IMR-90 (cell line): ENCODE data around the gene NALCN. TPM values are rescaled to one million over a fixed set of nuclear protein-coding genes. Genes with fewer than 3 reads are reported as not detected.

Experiments
- ATAC-seq: fragments of 200-7000 bp; cut with Tn5 transposase; 2 replicates; pipeline ENCODE4 v1.9.1; 2020; ENCODE audit warnings: low read depth, mild to moderate bottlenecking, moderate library complexity
- BruUV-seq: library from RNA; stranded (reverse); fragments of 400-500 nt; replicated peaks from 2 replicates; lab custom pipeline; 2021; lab: Mats Ljungman, UMichigan
- CTCF ChIA-PET: fragments of 300-600 bp; formaldehyde crosslinking; extraction: SDS; loops from one replicate; lab custom pipeline; 2021; ENCODE audit warnings: antibody characterized with exemption; lab: Yijun Ruan, JAX
- POLR2A ChIA-PET: fragments of 300-600 bp; sonication (Branson Sonifier 250); formaldehyde crosslinking; loops from one replicate; lab custom pipeline; 2022; ENCODE audit warnings: antibody characterized with exemption; ENCODE audit not compliant: unreplicated experiment; lab: Charles Lee
- DNase-seq: peaks from one replicate; pipeline ENCODE4 v3.0.0; 2013
- H2AFZ ChIP-seq: replicated peaks from 2 replicates; pipeline ENCODE3; 2013; ENCODE audit warnings: low read length, mild to moderate bottlenecking; ENCODE audit not compliant: poor library complexity
- H2AK5ac ChIP-seq: 2 replicates; pipeline ENCODE4 v1.6.1; 2013; ENCODE audit warnings: low read depth, low read length, inconsistent platforms
- H2AK9ac ChIP-seq: replicated peaks from 2 replicates; pipeline ENCODE3; 2013; ENCODE audit warnings: mild to moderate bottlenecking, low read depth, low read length, moderate library complexity; ENCODE audit not compliant: poor library complexity
- H2BK120ac ChIP-seq: 2 replicates; pipeline ENCODE4 v1.6.1; 2013; ENCODE audit warnings: low read depth, low read length, inconsistent platforms
- H2BK15ac ChIP-seq: 3 replicates; pipeline ENCODE4 v1.6.1; 2013; ENCODE audit warnings: low read depth, low read length, inconsistent platforms
- H2BK20ac ChIP-seq: 2 replicates; pipeline ENCODE4 v1.6.1; 2013; ENCODE audit warnings: low read depth, mild to moderate bottlenecking, inconsistent platforms, low read length, moderate library complexity
- H2BK5ac ChIP-seq: 2 replicates; pipeline ENCODE4 v1.6.1; 2013; ENCODE audit warnings: mild to moderate bottlenecking, low read depth, low read length, inconsistent platforms; ENCODE audit not compliant: poor library complexity, severe bottlenecking
- H3K14ac ChIP-seq: replicated peaks from 2 replicates; pipeline ENCODE4 v1.6.1; 2013; ENCODE audit warnings: low read depth, low read length, inconsistent platforms
- H3K18ac ChIP-seq: 2 replicates; pipeline ENCODE4 v1.6.1; 2013; ENCODE audit warnings: low read depth, low read length, control low read depth
- H3K23ac ChIP-seq: 2 replicates; pipeline ENCODE4 v1.6.1; 2013; ENCODE audit warnings: low read depth, low read length, inconsistent platforms
- H3K27ac ChIP-seq: 2 replicates; pipeline ENCODE4 v1.5.1; 2013; ENCODE audit warnings: mild to moderate bottlenecking, control low read depth, low read length; ENCODE audit not compliant: insufficient read depth
- H3K27me3 ChIP-seq: 2 replicates; pipeline ENCODE4 v1.6.1; 2013; ENCODE audit warnings: low read length; ENCODE audit not compliant: control insufficient read depth, insufficient read depth
- H3K36me3 ChIP-seq: 2 replicates; pipeline ENCODE4 v1.6.1; 2013; ENCODE audit warnings: low read length, mixed read lengths; ENCODE audit not compliant: control insufficient read depth, insufficient read depth
- H3K4ac ChIP-seq: 2 replicates; pipeline ENCODE4 v1.6.1; 2013; ENCODE audit warnings: low read depth, low read length, inconsistent platforms
- H3K4me1 ChIP-seq: 2 replicates; pipeline ENCODE4 v1.6.1; 2013; ENCODE audit warnings: low read length, mixed read lengths; ENCODE audit not compliant: control insufficient read depth, insufficient read depth
- H3K4me2 ChIP-seq: 2 replicates; pipeline ENCODE4 v1.6.1; 2013; ENCODE audit warnings: low read depth, mild to moderate bottlenecking, control low read depth, low read length, moderate library complexity
- H3K4me3 ChIP-seq: 2 replicates; pipeline ENCODE4 v1.5.1; 2013; ENCODE audit warnings: low read depth, mild to moderate bottlenecking, control low read depth, low read length, moderate library complexity; ENCODE audit not compliant: insufficient read depth
- H3K56ac ChIP-seq: 2 replicates; pipeline ENCODE4 v1.6.1; 2013; ENCODE audit warnings: low read length, inconsistent platforms; ENCODE audit not compliant: insufficient read depth; ENCODE audit errors: extremely low read depth
- H3K79me1 ChIP-seq, 2 experiments: 2 replicates each; pipeline ENCODE4 v1.6.1; 2013; ENCODE audit warnings: low read length in 2 of 2, inconsistent platforms in 1 of 2, low read depth in 1 of 2
- H3K9ac ChIP-seq: 2 replicates; pipeline ENCODE4 v1.6.1; 2013; ENCODE audit warnings: low read depth, low read length, control low read depth
- H3K9me1 ChIP-seq: 2 replicates; pipeline ENCODE4 v1.6.1; 2013; ENCODE audit warnings: low read length, inconsistent platforms; ENCODE audit not compliant: insufficient read depth
- H3K9me3 ChIP-seq: 2 replicates; pipeline ENCODE4 v1.6.1; 2013; ENCODE audit warnings: low read length; ENCODE audit not compliant: control insufficient read depth, insufficient read depth
- H4K20me1 ChIP-seq: 2 replicates; pipeline ENCODE4 v1.6.1; 2013; ENCODE audit warnings: low read length, inconsistent platforms; ENCODE audit not compliant: insufficient read depth
- H4K5ac ChIP-seq: 2 replicates; pipeline ENCODE4 v1.6.1; 2013; ENCODE audit warnings: mild to moderate bottlenecking, low read depth, low read length, control low read depth
- H4K8ac ChIP-seq, 2 experiments: 2 replicates each; pipeline ENCODE4 v1.6.1; 2013; ENCODE audit warnings: low read depth in 2 of 2, low read length in 2 of 2, control low read depth in 1 of 2, inconsistent platforms in 1 of 2
- H4K91ac ChIP-seq: 2 replicates; pipeline ENCODE4 v1.6.1; 2013; ENCODE audit warnings: low read depth, low read length, inconsistent platforms; ENCODE audit not compliant: insufficient read depth
- CEBPB ChIP-seq: IDR thresholded peaks from 2 replicates; pipeline ENCODE4 v1.6.1; 2012; ENCODE audit warnings: low read depth, low read length, improper control_type of control experiment
- CHD1 ChIP-seq: IDR thresholded peaks from 2 replicates; pipeline ENCODE4 v1.6.1; 2012; ENCODE audit warnings: low read depth, low read length, improper control_type of control experiment
- FOS ChIP-seq: fragments of 150-350 bp; IDR thresholded peaks from 2 replicates; pipeline ENCODE4 v1.6.1; 2016; ENCODE audit warnings: low read depth, low read length
- MAZ ChIP-seq: IDR thresholded peaks from 2 replicates; pipeline ENCODE4 v1.6.1; 2012; ENCODE audit warnings: low read depth, mild to moderate bottlenecking, low read length, improper control_type of control experiment, moderate library complexity, borderline replicate concordance
- MXI1 ChIP-seq: IDR thresholded peaks from 2 replicates; pipeline ENCODE4 v1.6.1; 2012; ENCODE audit warnings: low read depth, mild to moderate bottlenecking, low read length, moderate library complexity, borderline replicate concordance
- RCOR1 ChIP-seq: IDR thresholded peaks from 2 replicates; pipeline ENCODE4 v1.6.1; 2012; ENCODE audit warnings: mild to moderate bottlenecking, low read length, improper control_type of control experiment; ENCODE audit not compliant: insufficient replicate concordance
- RFX5 ChIP-seq: IDR thresholded peaks from 2 replicates; pipeline ENCODE4 v1.8.0; 2012; ENCODE audit warnings: low read depth, mild to moderate bottlenecking, low read length, moderate library complexity
- SMC3 ChIP-seq: fragments of 150-350 bp; IDR thresholded peaks from 2 replicates; pipeline ENCODE4 v1.6.1; 2016; ENCODE audit warnings: low read depth, mild to moderate bottlenecking, antibody characterized with exemption, low read length, moderate library complexity
- WGBS, 2 experiments: methylation state at CpG; one replicate each; pipeline versions ENCODE4 v1.1.5 to v1.1.7; 2013; ENCODE audit warnings: missing lambda C conversion rate in 2 of 2; ENCODE audit not compliant: insufficient read length in 1 of 2; ENCODE audit errors: extremely low coverage in 2 of 2; 5-methylcytosine and 5-hydroxymethylcytosine counted together
- dilution Hi-C: fragments of 300-500 bp; cut with HindIII; formaldehyde crosslinking; loops from one replicate; pipeline ENCODE4 v1.14.3; 2018; ENCODE audit warnings: low sequenced_read_pairs; ENCODE audit not compliant: unreplicated experiment
- in situ Hi-C: fragments of 300-500 bp; cut with MboI; formaldehyde crosslinking; loops from 3 replicates; pipeline ENCODE4 v1.14.3; 2019; ENCODE audit warnings: low sequenced_read_pairs, inconsistent platforms, mixed read lengths
- intact Hi-C: fragments of 100-400 bp; cut with micrococcal nuclease; formaldehyde crosslinking; loops from 2 replicates; pipeline ENCODE4 v1.10.0; 2022
- polyA plus RNA-seq, 3 experiments: library from polyadenylated mRNA; depleted of rRNA; stranded (reverse); fragments of >200 nt; gene quantifications; 2 replicates each; pipeline ENCODE4 v1.2.3, GENCODE V29; 2012; ENCODE audit warnings: low replicate concordance in 1 of 3
- total RNA-seq: library from RNA; depleted of rRNA; stranded (reverse); fragments of >200 nt; gene quantifications from 2 replicates; pipeline ENCODE4 v1.2.3, GENCODE V29; 2012
- TF ChIP-seq, protein P1 (sequence below): fragments of 150-350 bp; IDR thresholded peaks from 2 replicates; pipeline ENCODE4 v1.6.1; 2017; ENCODE audit warnings: mild to moderate bottlenecking, antibody characterized with exemption, low read length, low read depth
- TF ChIP-seq, protein P2 (sequence below): fragments of 150-350 bp; IDR thresholded peaks from 2 replicates; pipeline ENCODE4 v1.6.1; 2016; ENCODE audit warnings: low read depth, mild to moderate bottlenecking, low read length, moderate library complexity, borderline replicate concordance
- TF ChIP-seq, protein P3 (sequence below): conservative IDR thresholded peaks from 2 replicates; pipeline ENCODE4 v1.5.1; 2012; ENCODE audit warnings: mild to moderate bottlenecking, low read depth, low read length, improper control_type of control experiment

NALCN gene
- total and polyA plus RNA-seq, 2 of the 4 experiments (the other 2 are of a cell fraction) = 2.9 to 4.8 TPM

DNA sequence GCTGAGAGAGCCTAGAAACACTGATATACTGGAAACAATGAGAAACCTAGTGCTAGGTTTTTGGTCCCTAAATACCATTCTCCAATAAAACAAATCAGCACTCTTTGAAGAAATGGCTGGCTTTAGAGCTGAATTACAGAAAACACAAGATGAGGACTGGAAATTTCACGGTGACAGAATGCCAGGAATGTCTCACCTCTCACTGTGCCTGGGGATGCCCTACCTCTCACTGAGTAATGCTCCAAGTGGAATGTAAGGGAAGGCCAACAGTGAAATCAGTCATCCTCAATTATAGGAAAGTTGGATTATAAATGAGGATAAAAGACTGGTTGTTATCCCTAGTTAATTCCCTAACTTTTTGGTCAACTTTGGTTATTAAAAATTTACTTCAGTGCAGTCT lies 259.0 kb downstream of the NALCN start:
- no peak overlapping the region for H3K18ac ChIP-seq
- BruUV-seq = no TSS peak
- H3K27ac ChIP-seq = no peak overlapping the region
- no peak overlapping the region for H3K4me2 ChIP-seq
- H3K56ac ChIP-seq = no peak overlapping the region
- intact Hi-C loops = no loop called here
- in situ Hi-C loops = no loop called here
- no peaks in the 10 kb centered on the region for H3K79me1 ChIP-seq
- no peak overlapping the region for H2AFZ ChIP-seq
- H3K4ac ChIP-seq = no peak overlapping the region
- ChIA-PET POLR2A (no interaction called here), CTCF (interaction anchor here (0.7 kb wide), 1 partner anchor 1156 kb away, joined by 3 read pairs; no protein-coding TSS in a partner anchor)
- H4K91ac ChIP-seq = no peak overlapping the region
- dilution Hi-C loops = no loop called here
- H4K8ac ChIP-seq = no peak overlapping the region
- H2BK5ac ChIP-seq = no peak overlapping the region
- no peak overlapping the region for H3K23ac ChIP-seq
- ATAC-seq = no peak
- no peaks in the 10 kb centered on the region for H3K27me3 ChIP-seq
- no peaks in the 10 kb centered on the region for H3K9me3 ChIP-seq
- no peak for DNase-seq
- H4K5ac ChIP-seq = no peak overlapping the region
- TF ChIP-seq, protein P1, sequence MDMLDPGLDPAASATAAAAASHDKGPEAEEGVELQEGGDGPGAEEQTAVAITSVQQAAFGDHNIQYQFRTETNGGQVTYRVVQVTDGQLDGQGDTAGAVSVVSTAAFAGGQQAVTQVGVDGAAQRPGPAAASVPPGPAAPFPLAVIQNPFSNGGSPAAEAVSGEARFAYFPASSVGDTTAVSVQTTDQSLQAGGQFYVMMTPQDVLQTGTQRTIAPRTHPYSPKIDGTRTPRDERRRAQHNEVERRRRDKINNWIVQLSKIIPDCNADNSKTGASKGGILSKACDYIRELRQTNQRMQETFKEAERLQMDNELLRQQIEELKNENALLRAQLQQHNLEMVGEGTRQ = no peak
- TF ChIP-seq FOS (no peak), CHD1 (no peak), SMC3 (no peak), CEBPB (no peak), MAZ (no peak), RCOR1 (no peak), RFX5 (no peak), MXI1 (no peak)
- TF ChIP-seq, protein P2, sequence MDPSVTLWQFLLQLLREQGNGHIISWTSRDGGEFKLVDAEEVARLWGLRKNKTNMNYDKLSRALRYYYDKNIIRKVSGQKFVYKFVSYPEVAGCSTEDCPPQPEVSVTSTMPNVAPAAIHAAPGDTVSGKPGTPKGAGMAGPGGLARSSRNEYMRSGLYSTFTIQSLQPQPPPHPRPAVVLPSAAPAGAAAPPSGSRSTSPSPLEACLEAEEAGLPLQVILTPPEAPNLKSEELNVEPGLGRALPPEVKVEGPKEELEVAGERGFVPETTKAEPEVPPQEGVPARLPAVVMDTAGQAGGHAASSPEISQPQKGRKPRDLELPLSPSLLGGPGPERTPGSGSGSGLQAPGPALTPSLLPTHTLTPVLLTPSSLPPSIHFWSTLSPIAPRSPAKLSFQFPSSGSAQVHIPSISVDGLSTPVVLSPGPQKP = no peak
- TF ChIP-seq, protein P3, sequence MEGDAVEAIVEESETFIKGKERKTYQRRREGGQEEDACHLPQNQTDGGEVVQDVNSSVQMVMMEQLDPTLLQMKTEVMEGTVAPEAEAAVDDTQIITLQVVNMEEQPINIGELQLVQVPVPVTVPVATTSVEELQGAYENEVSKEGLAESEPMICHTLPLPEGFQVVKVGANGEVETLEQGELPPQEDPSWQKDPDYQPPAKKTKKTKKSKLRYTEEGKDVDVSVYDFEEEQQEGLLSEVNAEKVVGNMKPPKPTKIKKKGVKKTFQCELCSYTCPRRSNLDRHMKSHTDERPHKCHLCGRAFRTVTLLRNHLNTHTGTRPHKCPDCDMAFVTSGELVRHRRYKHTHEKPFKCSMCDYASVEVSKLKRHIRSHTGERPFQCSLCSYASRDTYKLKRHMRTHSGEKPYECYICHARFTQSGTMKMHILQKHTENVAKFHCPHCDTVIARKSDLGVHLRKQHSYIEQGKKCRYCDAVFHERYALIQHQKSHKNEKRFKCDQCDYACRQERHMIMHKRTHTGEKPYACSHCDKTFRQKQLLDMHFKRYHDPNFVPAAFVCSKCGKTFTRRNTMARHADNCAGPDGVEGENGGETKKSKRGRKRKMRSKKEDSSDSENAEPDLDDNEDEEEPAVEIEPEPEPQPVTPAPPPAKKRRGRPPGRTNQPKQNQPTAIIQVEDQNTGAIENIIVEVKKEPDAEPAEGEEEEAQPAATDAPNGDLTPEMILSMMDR = no peak
- no peak overlapping the region for H2BK120ac ChIP-seq
- no peak overlapping the region for H2AK9ac ChIP-seq
- H3K9me1 ChIP-seq = no peaks in the 10 kb centered on the region
- no peak overlapping the region for H3K4me3 ChIP-seq
- H4K20me1 ChIP-seq = no peaks in the 10 kb centered on the region
- no peak overlapping the region for H2AK5ac ChIP-seq
- no peaks in the 10 kb centered on the region for H3K4me1 ChIP-seq
- H3K14ac ChIP-seq = no peak overlapping the region
- H2BK20ac ChIP-seq = no peak overlapping the region
- no peaks in the 10 kb centered on the region for H3K36me3 ChIP-seq
- WGBS, 2 experiments = no CpG with 5 or more reads among the region's 1 CpG
- H2BK15ac ChIP-seq = no peak overlapping the region
- no peak overlapping the region for H3K9ac ChIP-seq
